Amniotic stem cell (primary cell): Measurements from ENCODE around the gene MEGF10.

Source experiments
- DNase-seq: peaks from one replicate; lab custom pipeline; 2025; lab: John Stamatoyannopoulos, UW

Gene MEGF10

DNA sequence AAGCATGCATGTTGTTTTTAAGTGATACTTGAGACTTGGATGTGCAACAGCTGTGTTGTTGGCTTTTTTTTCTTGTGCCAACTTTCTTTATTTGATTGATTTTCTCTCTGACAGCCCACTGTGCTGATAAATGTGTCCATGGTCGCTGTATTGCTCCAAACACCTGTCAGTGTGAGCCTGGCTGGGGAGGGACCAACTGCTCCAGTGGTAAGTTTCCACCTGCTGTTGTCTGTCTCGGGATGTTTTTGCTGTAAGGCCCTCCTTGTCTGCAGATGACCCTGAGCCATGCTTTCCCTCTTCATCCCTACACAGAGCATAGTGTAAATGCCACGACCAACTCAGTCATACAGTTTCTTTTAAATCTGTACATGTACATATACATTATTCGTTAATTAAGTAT lies 79.2 kb downstream of the MEGF10 start:
- no peak for DNase-seq

- DNase-seq = no peak
Measured at GRCh38 chr5:127370631-127371030, 80.0 kb downstream of the MEGF10 start.

- no peak for DNase-seq
Measured at GRCh38 chr5:127373858-127374491, 83.4 kb downstream of the MEGF10 start.

GRCh38 chr5:127375124-127375523 lies 84.5 kb downstream of the MEGF10 start:
- no peak for DNase-seq

- DNase-seq = no peak
Measured at GRCh38 chr5:127375544-127376091, 85.0 kb downstream of the MEGF10 start.

DNA sequence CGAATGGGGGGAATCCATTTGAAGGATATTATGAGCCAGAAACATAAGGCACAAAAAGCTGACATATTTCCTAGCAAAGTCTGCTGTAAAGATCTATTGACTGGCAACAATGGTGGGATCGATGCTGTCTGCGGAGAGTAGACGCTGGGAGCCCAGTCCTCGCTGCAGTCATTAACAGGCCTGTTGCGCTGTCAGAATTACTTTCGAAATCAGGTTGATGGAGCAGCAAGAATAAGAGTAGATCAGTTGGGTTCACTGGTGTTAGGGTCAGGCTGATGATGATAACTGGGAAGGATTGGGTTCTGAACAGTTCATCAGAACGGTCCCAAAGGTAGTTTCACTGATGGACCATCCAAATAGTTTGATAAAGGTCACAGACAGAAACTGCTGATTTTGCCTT lies 87.1 kb downstream of the MEGF10 start:
- DNase-seq = no peak

DNA sequence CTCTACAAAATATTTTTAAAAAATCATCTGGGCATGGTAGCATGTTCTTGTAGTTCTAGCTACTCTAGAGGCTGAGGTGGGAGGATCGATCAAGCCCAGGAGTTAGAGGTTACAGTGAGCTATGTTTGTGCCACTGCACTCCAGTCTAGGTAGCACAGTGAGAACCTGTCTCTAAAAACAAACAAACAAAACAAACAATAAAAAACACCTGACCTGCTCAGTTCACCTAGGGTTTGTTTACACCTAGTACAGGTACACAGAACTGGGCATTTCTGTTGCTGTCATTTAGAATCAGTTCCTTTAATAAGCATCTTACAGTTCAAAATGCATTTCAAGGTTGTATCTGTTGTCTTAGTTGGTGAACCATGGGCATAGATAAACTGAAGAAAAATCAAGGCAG lies 95.3 kb downstream of the MEGF10 start:
- DNase-seq = no peak

- peak; percentile 38 for DNase-seq
Measured at GRCh38 chr5:127386557-127386956, 96.0 kb downstream of the MEGF10 start.

- DNase-seq = no peak
Measured at GRCh38 chr5:127389601-127390000, 99.0 kb downstream of the MEGF10 start.

- DNase-seq = no peak
Measured at GRCh38 chr5:127392762-127393161, 102.2 kb downstream of the MEGF10 start.

DNA sequence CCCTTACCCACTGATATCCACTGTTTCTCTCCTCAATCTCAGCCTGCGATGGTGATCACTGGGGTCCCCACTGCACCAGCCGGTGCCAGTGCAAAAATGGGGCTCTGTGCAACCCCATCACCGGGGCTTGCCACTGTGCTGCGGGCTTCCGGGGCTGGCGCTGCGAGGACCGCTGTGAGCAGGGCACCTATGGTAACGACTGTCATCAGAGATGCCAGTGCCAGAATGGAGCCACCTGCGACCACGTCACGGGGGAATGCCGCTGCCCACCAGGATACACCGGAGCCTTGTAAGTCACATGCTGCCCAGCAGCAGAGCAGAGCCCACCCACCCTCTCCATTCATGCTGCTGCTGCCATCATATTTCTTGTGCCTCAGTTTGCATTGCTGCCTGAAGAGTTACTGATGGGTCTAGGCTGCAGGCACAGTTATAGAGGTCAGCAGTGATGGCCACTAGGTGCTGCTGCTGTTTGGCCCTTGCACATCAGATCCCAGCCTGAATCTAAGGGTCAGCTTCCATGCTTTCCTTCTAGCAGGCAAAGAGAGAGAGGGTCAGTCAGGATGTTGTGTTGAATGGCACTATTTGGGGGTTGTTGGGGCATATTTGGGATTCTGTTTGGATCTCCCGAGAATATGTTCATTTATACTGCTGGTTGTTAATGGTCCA lies 106.0 kb downstream of the MEGF10 start:
- no peak for DNase-seq

GRCh38 chr5:127398508-127398907 lies 107.9 kb downstream of the MEGF10 start:
- no peak for DNase-seq

GRCh38 chr5:127399068-127399467 lies 108.5 kb downstream of the MEGF10 start:
- no peak for DNase-seq

GRCh38 chr5:127400539-127400938 lies 109.9 kb downstream of the MEGF10 start:
- DNase-seq = no peak

DNA sequence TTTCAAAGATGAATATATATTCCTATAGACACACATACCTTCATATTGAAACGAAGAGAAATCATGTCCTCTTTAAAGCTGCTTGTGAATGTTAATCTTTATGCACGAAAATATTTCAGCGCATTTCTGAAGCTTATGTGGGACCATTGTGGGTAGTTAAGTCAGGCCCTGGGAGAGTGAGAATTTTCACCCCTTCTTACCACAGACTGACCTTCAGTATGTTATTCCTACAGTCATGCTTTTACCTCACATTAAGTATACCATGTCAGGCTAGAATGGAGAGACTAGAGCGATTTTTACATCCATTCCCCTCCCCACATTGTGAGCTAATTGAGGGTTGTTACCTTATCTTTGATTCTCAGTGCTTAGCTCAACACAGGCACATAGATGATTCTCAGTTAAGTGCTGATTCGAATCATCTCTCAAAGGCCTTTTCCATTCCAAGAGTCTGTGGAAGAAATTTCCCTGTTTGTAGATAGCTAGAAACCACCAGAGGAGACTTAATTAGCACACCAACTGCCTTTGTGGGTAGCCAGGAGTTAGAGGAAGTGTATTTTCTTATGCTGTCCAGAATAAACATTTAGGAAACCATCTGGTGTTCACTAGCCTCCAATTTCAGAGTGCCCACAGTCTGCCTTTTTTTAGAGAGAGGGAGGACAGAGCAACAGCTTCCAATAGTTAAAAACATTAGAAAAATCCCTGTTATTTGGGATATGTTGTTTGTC lies 110.5 kb downstream of the MEGF10 start:
- no peak for DNase-seq

GRCh38 chr5:127402361-127402760 lies 111.8 kb downstream of the MEGF10 start:
- DNase-seq = no peak

GRCh38 chr5:127404190-127404589 lies 113.6 kb downstream of the MEGF10 start:
- no peak for DNase-seq

- DNase-seq = no peak
Measured at GRCh38 chr5:127406326-127407121, 115.9 kb downstream of the MEGF10 start.

- DNase-seq = no peak
Measured at GRCh38 chr5:127409246-127409917, 118.8 kb downstream of the MEGF10 start.

DNA sequence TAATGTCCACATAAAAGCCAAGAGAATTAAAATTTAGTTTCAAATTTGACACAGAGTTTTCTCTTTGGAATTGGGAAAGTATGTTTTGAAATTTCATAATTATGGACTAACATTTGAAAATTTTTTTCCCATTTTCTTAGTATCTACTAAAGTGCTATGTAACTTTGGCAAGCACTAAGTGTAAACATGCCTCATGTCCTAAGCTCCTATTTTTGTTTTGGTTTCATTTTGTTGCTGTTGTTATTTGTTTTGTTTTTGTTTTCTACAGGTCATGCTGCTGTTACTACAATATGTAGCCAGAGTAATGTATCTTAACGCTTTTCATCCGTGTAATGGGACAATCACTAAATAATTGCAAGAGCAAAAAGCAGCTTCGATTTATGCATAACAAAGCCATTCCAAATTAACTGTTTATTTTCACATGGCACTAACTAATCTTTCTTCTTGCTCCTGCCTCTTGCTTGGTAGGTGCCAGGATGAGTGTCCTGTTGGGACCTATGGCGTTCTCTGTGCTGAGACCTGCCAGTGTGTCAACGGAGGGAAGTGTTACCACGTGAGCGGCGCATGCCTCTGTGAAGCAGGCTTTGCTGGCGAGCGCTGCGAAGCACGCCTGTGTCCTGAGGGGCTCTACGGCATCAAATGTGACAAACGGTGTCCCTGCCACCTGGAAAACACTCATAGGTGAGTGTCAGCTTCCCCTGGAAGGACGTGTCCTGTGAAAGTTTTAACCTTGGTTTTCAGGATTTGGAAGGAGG lies 119.5 kb downstream of the MEGF10 start:
- no peak for DNase-seq

DNA sequence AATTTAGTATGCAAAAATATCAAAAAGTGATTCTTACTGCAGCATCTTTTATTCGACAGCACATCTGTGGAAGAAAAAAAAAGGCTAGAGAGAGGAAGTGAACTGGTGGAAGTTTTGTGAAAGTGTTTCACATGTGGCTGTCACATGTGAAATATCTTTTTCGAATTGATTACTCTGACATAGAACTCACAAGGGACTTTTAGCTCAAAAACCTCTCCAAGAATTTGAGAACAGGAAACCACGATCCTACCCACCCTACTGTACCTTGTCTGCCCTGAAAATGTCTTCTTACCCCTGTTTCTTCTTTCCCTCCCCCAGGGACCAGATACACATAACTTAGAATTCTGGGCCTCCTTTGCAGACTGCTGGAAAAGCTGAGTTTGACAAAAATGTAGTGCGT lies 120.4 kb downstream of the MEGF10 start:
- no peak for DNase-seq
